SK-N-MC (cell line): ENCODE data around the gene CALR.
"Not testable (repeated sequence)": the region's sequence is repeated elsewhere in the genome, so short reads cannot be mapped to it uniquely, and the experiment has no call there.

Experiments used
- DNase-seq: peaks from one replicate; pipeline ENCODE4 v3.0.0-alpha.2; 2011; ENCODE audit warnings: low read depth, low spot score
- H3K27ac ChIP-seq: fragments of 200-600 bp; sonication (generic); 2 replicates; pipeline ENCODE4 v1.5.1; 2016; ENCODE audit warnings: mixed run types
- H3K36me3 ChIP-seq: fragments of 200-600 bp; sonication (generic); 2 replicates; pipeline ENCODE4 v1.6.1; 2017; ENCODE audit warnings: antibody characterized with exemption, low read length, mixed read lengths; ENCODE audit not compliant: insufficient read depth
- H3K4me3 ChIP-seq: fragments of 200-600 bp; sonication (generic); 2 replicates; pipeline ENCODE4 v1.5.1; 2016
- H3K9ac ChIP-seq: fragments of 200-600 bp; sonication (generic); 2 replicates; pipeline ENCODE4 v1.8.0; 2017; ENCODE audit warnings: mixed run types, mixed read lengths; ENCODE audit not compliant: insufficient read length
- H3K9me3 ChIP-seq: fragments of 200-600 bp; sonication (generic); 2 replicates; pipeline ENCODE4 v1.6.1; 2017; ENCODE audit warnings: low read depth, mild to moderate bottlenecking, antibody characterized with exemption, low read length, moderate library complexity, mixed read lengths
- EZH2 ChIP-seq: fragments of 200-600 bp; sonication (generic); IDR thresholded peaks from one replicate; pipeline ENCODE4 v1.6.1; 2017; ENCODE audit warnings: antibody characterized with exemption
- FOXP2 ChIP-seq: optimal IDR thresholded peaks from 2 replicates; pipeline ENCODE3; 2011; ENCODE audit warnings: mild to moderate bottlenecking, moderate library complexity; ENCODE audit not compliant: insufficient read depth; ENCODE audit errors: extremely low read length, control extremely low read depth
- POLR2AphosphoS5 ChIP-seq: IDR thresholded peaks from 2 replicates; pipeline ENCODE4 v1.6.1; 2012; ENCODE audit warnings: mild to moderate bottlenecking, low read depth, low read length, borderline replicate concordance

The CALR gene

DNA sequence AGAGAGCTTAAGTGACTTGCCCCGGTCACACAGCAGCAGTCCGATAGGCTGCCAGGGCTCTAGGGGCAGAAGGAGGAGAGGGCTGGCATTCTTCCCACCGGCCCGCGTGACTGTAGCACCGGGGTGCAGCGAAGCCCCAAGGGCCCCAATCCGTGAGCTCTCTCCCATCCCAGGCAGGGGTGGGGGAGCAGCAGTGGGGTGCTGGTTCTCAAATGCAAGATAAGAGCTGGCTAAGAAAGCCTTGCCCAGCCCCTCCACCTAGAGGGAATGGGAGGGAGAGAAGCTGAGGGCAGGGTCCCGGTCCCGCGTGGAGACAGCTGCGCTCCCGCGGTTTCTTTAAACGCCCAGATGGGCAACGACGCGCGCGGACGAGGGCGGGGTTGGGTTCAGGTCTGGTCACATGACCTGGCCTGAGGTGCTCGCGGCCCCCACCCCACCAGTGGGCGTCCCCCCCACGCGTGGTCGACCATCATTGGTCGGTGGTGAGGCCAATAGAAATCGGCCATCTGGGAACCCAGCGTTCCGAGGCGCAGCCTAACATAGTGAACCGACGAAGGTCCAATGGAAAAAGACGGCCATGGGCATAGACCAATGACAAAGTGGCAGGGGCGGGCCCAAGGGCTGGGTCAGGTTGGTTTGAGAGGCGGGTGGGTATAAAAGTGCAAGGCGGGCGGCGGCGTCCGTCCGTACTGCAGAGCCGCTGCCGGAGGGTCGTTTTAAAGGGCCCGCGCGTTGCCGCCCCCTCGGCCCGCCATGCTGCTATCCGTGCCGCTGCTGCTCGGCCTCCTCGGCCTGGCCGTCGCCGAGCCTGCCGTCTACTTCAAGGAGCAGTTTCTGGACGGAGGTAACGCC, at the start of gene CALR:
TSS of gene CALR (plus strand) at position 683 of the 852 bp plus-strand sequence. CDS start at position 754, 71 bp downstream.
- Histone ChIP-seq H3K9ac (peak within 1 kb of the TSS; percentile 96), H3K9me3 (no peaks in the 10 kb centered on the region), H3K36me3 (peaks cover 42% of the 10 kb centered on the region), H3K27ac (peak within 1 kb of the TSS; percentile 73), H3K4me3 (peak within 1 kb of the TSS; percentile 94)
- DNase-seq = peak; percentile 97
- TF ChIP-seq FOXP2 (peak; percentile 56), EZH2 (no peak), POLR2AphosphoS5 (peak; percentile 98)

- H3K36me3 ChIP-seq, H3K9me3 ChIP-seq, DNase-seq: not testable (repeated sequence)
- H3K9ac ChIP-seq = peak overlapping the region; percentile 66
- H3K27ac ChIP-seq = peak overlapping the region; percentile 40; the same call in 1 of the 2 replicates
- 0 out of 2 replicates have a peak, but pooled peaks have one; percentile 4 for TF ChIP-seq POLR2AphosphoS5
- H3K4me3 ChIP-seq = peak overlapping the region; percentile 98
Observed at GRCh38 chr19:12890299-12890786, 48.1 kb upstream of the CALR start.

- DNase-seq = peak; percentile 97
- Histone ChIP-seq H3K9ac (peak within 1 kb of the TSS; percentile 83), H3K36me3 (no peaks in the 10 kb centered on the region), H3K27ac (peak within 1 kb of the TSS; percentile 40; the same call in 1 of the 2 replicates), H3K4me3 (peak within 1 kb of the TSS; percentile 98), H3K9me3 (no peaks in the 10 kb centered on the region)
- TF ChIP-seq POLR2AphosphoS5 (peak; percentile 74), EZH2 (no peak)
Observed at GRCh38 chr19:12890787-12891552, 47.4 kb upstream of the CALR start, which contains the start of gene GCDH. Gene GCDH, plus strand, starts transcription at chr19:12891160. Its CDS starts 145 bp downstream, at chr19:12891305.

GRCh38 chr19:12891553-12892021, 46.8 kb upstream of the CALR start:
- no peak for TF ChIP-seq POLR2AphosphoS5
- no peak for TF ChIP-seq EZH2
- no peak for TF ChIP-seq FOXP2
- Histone ChIP-seq H3K36me3 (no peaks in the 10 kb centered on the region), H3K9ac (peak overlapping the region; percentile 83), H3K4me3 (peak overlapping the region; percentile 98), H3K27ac (no peak overlapping the region), H3K9me3 (no peaks in the 10 kb centered on the region)
- no peak for DNase-seq

- H3K9ac ChIP-seq = no peak overlapping the region
- H3K9me3 ChIP-seq = no peaks in the 10 kb centered on the region
- H3K27ac ChIP-seq = no peak overlapping the region
- no peak for DNase-seq
- H3K4me3 ChIP-seq = no peak overlapping the region
- TF ChIP-seq FOXP2 = no peak
- no peak for TF ChIP-seq EZH2
- TF ChIP-seq POLR2AphosphoS5 = no peak
- no peaks in the 10 kb centered on the region for H3K36me3 ChIP-seq
Observed at GRCh38 chr19:12893582-12893981, 44.8 kb upstream of the CALR start.

- Histone ChIP-seq H3K9ac (no peak overlapping the region), H3K36me3 (no peaks in the 10 kb centered on the region), H3K27ac (no peak overlapping the region), H3K9me3 (no peaks in the 10 kb centered on the region), H3K4me3 (no peak overlapping the region)
- TF ChIP-seq POLR2AphosphoS5 (no peak), FOXP2 (no peak), EZH2 (no peak)
- DNase-seq = no peak
Observed at GRCh38 chr19:12896460-12896859, 41.9 kb upstream of the CALR start.

DNA sequence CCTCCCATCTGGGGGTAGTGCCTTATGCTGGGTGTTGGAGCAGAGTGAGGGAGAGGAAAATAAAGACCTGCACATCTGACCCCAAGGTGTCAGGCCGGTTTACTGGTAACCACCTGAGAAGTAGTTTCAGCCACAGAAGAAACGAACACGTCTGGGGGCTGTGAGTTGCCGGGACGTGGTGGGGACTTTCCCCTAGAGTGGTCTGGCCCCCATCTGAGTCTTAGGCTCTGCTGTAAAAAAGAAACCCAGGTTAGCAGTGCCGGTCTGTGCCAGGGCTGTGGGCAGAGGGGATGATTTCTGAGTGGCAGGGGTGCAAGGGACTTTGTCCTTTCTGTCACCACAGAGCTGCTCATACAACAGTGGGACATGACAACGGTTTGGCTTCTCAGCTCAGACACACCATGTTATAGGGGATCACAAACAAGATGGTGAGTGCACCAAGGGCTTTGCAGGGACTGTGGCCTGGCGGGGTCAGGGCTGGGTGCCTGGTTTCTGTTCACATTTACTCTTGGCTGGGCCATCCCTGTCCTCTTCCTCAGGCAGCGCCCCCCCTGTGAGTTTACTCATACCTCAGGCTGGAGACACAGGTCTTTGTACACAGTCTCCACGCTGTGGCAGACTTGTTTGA, 38.4 kb upstream of the CALR start:
- H3K9me3 ChIP-seq = no peaks in the 10 kb centered on the region
- H3K27ac ChIP-seq = no peak overlapping the region
- no peak for DNase-seq
- no peaks in the 10 kb centered on the region for H3K36me3 ChIP-seq
- H3K4me3 ChIP-seq = no peak overlapping the region
- TF ChIP-seq EZH2 (no peak), FOXP2 (no peak), POLR2AphosphoS5 (no peak)
- no peak overlapping the region for H3K9ac ChIP-seq

DNA sequence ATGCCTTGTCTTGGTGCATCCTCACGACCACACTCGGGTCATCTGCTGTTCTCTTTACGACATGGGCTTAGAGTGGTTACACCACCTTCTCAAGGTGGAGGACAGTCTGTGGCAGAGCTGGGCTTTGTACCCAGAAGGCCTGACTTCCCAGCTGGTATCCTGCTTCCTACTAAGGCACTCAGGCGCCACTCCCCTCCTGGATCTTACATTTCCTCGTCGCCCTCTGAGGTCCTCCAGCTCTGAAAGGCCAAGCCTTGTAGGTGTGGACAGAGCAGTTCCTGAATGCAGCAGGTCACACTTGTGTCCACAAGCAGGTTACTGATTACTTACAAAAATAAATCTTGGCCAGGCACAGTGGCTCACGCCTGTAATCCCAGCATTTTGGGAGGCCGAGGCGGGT, 31.2 kb upstream of the CALR start:
- no peak for TF ChIP-seq POLR2AphosphoS5
- no peak for TF ChIP-seq FOXP2
- no peak for TF ChIP-seq EZH2
- no peaks in the 10 kb centered on the region for H3K36me3 ChIP-seq

More for the DNA sequence above, 31.2 kb upstream of the CALR start:
- DNase-seq = no peak
- Histone ChIP-seq H3K27ac (no peak overlapping the region), H3K9me3 (no peaks in the 10 kb centered on the region), H3K9ac (no peak overlapping the region), H3K4me3 (no peak overlapping the region)
